Breast epithelium (tissue), 3 donors: ENCODE results near the gene GRIK3.

Source experiments
- POLR2A ChIP-seq: fragments of 450-650 bp; IDR thresholded peaks from one replicate; pipeline ENCODE4 v1.6.1; 2016; ENCODE audit warnings: antibody characterized with exemption, mild to moderate bottlenecking, moderate library complexity
- TF ChIP-seq, protein P1 (sequence below), 3 donors: fragments of 450-650 bp; IDR thresholded peaks; one replicate each; pipeline ENCODE4 v1.5.1; 2016 to 2017; ENCODE audit warnings: antibody characterized with exemption in 3 of 3, mild to moderate bottlenecking in 3 of 3, moderate library complexity in 3 of 3

DNA sequence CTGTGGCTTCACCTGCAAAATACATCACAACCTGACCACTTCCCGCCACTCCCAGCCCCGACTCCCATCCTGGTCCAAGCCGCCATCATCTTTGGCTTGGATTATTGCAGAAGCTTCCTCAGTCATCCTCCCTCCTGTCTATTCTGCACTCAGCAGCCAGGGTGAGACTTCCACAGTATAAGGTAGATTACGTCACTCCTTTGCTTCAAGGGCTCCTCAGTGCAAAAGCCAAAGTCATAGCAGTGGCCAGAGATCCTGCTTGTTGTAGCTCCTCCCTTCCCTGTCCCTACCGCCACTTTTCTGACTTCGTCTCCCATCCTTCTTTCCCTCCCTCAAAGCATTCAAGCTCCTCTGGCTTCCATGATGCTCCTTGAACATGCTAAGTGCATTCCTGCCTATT is 152.8 kb downstream of the GRIK3 start:
- TF ChIP-seq, protein P1, sequence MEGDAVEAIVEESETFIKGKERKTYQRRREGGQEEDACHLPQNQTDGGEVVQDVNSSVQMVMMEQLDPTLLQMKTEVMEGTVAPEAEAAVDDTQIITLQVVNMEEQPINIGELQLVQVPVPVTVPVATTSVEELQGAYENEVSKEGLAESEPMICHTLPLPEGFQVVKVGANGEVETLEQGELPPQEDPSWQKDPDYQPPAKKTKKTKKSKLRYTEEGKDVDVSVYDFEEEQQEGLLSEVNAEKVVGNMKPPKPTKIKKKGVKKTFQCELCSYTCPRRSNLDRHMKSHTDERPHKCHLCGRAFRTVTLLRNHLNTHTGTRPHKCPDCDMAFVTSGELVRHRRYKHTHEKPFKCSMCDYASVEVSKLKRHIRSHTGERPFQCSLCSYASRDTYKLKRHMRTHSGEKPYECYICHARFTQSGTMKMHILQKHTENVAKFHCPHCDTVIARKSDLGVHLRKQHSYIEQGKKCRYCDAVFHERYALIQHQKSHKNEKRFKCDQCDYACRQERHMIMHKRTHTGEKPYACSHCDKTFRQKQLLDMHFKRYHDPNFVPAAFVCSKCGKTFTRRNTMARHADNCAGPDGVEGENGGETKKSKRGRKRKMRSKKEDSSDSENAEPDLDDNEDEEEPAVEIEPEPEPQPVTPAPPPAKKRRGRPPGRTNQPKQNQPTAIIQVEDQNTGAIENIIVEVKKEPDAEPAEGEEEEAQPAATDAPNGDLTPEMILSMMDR (IDR thresholded peaks at IDR 0.05) = no peak
- TF ChIP-seq POLR2A = no peak
